GM12875 (cell line): ENCODE data around the gene CLSTN1.

Experiments used
- H3K4me3 ChIP-seq: one replicate; pipeline ENCODE4 v1.5.1; 2011; ENCODE audit warnings: low read depth, low read length, control low read depth
- CTCF ChIP-seq: IDR thresholded peaks from 2 replicates; pipeline ENCODE4 v1.5.1; 2011; ENCODE audit warnings: low read depth, mild to moderate bottlenecking, control low read depth, inconsistent platforms, low read length, moderate library complexity, borderline replicate concordance; ENCODE audit not compliant: insufficient read depth

Gene CLSTN1

GRCh38 chr1:9731051-9731537, 92.7 kb downstream of the CLSTN1 start:
- H3K4me3 ChIP-seq, result no peak overlapping the region
- no peak for TF ChIP-seq CTCF

- H3K4me3 ChIP-seq, result no peak overlapping the region
- no peak for TF ChIP-seq CTCF
Measured at GRCh38 chr1:9730096-9730901, 93.5 kb downstream of the CLSTN1 start.

GRCh38 chr1:9729523-9729922, 94.2 kb downstream of the CLSTN1 start:
- no peak overlapping the region for H3K4me3 ChIP-seq

GRCh38 chr1:9728451-9729295, 95.1 kb downstream of the CLSTN1 start:
- no peak for TF ChIP-seq CTCF
- no peak overlapping the region for H3K4me3 ChIP-seq

More at GRCh38 chr1:9729523-9729922, 94.2 kb downstream of the CLSTN1 start:
- TF ChIP-seq CTCF, result no peak

- H3K4me3 ChIP-seq, result no peak overlapping the region
- TF ChIP-seq CTCF, result no peak
Measured at GRCh38 chr1:9726905-9727595, 96.7 kb downstream of the CLSTN1 start.

- TF ChIP-seq CTCF, result no peak
- H3K4me3 ChIP-seq, result no peak overlapping the region
Measured at GRCh38 chr1:9726406-9726805, 97.4 kb downstream of the CLSTN1 start.
